Activated CD4-positive, CD25-positive, alpha-beta regulatory T cell treated with anti-CD3 and anti-CD28 coated beads, Interleukin-2, amount 50 U/mL, for 16 hours (primary cell): ENCODE data around the gene SPIN2A.
"Not testable (repeated sequence)": the region's sequence is repeated elsewhere in the genome, so short reads cannot be mapped to it uniquely, and the experiment has no call there.

ENCODE experiments used
- DNase-seq: peaks from one replicate; pipeline ENCODE4 v3.0.0-alpha.2; 2020; ENCODE audit warnings: low read depth, low spot score

SPIN2A gene

DNA sequence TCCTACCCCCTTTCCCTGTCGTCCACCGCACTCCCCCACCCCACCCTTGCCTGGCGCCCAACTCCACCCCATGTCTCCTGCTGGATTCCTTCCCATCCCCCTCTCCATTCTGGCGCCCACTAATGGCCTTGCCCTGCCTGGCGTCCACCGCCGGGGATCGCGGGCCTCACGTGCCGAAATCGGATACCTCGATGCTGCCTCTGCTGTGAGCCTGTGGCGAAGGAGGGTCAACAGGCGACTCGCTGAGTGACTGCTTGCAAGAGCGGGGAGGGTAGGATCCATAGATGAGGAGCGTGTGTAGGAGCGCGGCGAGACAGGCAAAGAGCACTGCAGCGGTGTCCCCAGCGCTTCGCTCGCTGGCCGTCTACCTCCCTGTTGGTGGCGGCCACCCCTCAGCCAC is at the start of gene SPIN2A:
Gene SPIN2A (minus strand): TSS at position 325 of the 400 bp plus-strand sequence. CDS start 800 bp downstream, outside the sequence.
- not testable (repeated sequence) for DNase-seq

DNA sequence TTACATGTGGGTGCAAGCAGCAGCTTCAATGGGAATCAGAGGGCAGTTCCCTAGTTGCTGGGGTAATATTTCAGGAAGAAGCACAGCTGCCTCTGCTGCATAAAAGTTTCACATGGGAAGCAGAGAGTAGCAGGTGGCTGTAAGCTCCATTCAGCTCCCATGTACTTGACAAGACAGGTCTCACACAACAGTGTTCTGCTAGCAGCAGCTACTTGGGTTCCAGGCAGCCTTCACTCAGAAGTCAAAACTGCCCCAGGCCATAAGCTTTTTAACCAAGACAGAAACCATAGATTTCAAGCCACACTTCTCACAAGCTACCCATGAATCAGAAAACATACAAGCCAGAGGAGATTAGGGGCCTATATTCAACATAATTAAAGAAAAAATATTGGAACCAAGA is 41.4 kb upstream of the SPIN2A start:
- DNase-seq = no peak

DNA sequence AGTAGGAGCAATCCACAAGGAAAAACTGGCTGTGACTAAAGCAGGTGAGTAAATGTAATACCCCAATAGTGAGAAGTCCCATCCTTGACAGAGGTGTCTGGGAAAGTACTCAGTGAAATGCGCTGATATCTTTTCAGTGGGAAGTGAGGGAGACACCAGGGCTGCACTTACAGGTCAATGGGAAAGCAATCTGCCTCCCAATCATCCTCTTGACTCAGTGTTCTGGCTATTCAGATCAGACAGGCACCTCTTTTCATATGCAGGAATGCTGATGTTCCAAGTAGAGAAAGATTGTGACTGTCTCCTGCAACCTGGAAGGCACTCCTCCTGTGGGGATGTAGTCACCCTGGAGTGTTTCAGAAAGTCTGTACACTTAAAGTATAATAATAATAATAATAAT is 39.9 kb upstream of the SPIN2A start:
- DNase-seq = no peak

DNA sequence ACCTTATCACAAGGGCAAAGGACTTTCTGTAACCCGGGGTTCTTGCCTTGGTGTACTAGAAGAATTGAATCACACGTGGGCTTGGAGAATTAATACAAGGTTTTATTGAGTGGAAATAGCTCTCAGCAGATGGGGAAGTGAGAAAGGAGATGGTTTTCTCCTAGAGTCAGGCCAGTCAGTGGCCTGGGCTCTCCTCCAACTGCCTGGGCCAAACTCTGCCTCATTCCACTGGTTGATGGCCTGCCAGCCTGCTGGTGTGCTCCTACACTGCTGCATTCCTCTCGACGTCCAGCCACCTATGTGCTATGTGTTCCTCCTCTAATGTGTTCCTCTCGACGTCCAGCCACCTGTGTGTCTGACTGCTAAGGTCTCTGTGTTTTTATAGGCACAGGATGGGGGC is 35.3 kb upstream of the SPIN2A start:
- DNase-seq = no peak

DNA sequence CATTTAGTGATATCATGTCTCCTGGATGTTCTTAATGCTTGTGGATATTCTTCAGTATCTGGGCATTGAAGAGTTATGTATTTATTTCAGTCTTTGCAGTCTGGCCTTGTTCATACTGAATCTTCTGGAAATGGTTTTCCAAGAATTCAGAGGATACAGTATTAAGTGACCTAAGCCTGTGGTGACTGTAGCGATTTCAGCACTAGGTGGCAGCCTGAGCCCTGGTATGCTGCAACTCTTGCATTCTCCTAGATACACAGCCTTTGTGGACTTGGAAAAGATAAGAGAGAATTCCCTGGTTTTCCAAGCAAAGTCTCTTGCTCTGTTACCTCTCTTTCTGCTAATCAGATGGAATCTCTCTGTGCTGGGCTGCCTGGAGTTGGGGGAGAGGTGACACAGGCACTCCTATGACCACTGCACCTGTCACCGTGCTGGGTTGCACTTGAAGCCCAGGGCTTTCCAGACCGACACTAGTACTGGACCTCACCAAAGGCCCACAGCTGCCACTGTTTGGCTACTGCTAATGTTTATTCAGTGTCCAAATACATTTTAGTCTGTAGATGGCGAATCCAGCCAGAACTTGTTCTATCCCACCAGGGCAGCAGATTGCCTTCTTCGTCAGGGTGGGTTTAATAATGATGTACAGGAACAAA is 19.3 kb upstream of the SPIN2A start:
- no peak for DNase-seq

DNA sequence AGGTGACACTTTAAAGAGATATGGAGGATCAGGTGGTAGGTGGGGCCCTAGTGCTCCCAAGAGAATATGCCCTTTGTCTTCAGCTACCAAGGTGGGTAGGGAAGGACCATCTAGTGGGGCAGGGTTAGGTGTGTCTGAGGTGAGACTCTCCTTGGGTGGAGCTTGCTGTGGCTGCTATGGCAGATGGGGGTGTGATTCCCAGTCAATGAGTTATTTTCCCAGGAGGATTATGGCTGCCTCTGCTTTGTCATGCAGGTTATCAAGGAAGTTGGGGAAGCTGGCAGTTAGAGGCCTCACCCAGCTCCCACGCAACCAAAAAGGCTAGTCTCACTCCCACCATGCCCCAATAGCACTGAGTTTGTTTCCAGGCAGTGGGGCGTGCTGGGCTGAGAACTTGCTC is 18.0 kb upstream of the SPIN2A start:
- DNase-seq = no peak

DNA sequence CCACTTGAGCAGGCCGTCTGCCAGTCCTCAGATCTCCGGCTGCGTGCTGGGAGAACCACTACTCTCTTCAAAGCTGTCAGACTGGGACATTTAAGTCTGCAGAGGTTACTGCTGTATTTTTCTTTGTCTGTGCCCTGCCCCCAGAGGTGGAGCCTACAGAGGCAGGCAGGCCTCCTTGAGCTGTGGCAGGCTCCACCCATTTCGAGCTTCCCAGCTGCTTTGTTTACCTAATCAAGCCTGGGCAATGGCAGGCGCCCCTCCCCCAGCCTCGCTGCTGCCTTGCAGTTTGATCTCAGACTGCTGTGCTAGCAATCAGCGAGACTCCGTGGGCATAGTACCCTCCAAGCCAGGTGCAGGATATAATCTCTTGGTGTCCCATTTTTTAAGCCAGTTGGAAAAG is 15.0 kb upstream of the SPIN2A start:
- DNase-seq = not testable (repeated sequence)

DNA sequence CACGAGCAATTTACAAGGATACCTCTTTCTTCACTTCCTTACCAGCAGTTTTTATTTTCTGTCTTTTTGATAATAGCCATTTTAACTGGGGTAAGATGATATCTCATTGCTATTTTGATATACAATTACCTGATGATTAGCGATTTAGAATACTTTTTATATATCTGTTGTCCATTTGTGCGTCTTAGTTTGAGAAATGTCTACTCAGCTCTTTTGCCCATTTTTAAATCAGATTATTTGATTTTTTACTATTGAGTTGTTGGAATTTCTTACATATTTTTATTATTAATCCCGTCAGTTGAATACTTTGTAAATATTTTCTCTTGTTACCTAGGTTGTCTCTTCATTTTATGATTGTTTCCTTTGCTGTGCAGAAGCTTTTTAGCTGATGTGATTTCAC is 1.5 kb upstream of the SPIN2A start:
- no peak for DNase-seq

DNA sequence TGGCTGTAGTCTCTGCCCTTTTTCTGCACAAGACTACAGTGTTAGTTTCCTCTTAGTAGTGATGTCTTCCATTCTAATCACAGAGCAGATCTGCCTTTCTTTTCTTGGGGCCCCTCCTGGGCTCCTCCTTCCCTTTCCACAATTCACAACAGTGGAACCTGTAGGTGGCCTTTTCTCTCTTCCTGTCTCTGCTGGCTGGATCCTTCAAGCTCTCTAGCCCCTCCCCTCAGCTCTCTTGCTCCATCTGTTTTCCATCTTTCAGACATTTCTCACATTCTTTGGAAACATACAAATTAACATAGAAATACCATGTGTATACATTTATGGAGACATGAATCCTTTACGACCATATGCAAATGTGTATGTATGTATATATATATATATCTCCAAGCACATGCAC is 304 bp upstream of the SPIN2A start:
- DNase-seq = no peak

DNA sequence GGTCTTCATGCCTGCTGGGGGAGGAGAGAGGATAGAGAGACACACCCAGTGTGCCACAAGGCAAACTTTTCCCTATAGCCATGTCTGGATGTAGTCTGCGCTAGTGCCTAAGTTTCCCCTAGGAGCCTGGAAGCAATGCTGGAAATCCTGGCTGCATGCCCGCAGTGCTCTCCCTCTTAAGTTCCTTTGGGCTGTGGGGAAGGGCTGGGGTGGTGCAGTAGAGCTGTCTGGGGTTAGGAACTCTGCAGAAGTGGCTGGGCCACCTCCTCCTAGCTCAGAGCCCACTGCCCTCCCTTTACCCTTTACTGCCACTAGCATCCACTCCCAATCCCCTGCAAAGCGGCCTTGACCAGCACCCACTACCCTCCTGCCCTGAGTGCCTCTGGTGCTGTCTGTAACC is 608 bp downstream of the SPIN2A start:
- not testable (repeated sequence) for DNase-seq

DNA sequence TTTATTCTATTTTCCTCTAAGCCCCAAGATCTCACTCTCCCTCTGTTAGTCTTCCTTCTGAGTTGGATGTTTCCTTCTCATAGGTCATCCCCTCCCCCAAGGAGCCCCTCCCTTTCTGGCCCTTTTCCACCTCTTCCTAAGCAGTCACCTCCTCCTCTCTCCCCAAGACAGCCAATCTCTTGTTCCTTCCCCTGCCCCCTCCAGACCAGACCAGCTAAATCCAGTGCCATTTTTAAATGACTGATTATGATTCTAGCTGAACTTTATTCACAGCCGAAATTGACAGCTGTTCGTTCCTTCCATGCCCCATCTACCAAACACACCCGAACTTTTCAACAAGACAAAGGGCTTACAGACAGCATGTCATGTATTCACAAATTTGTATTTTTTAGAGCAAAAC is 1.9 kb downstream of the SPIN2A start:
- DNase-seq = no peak

DNA sequence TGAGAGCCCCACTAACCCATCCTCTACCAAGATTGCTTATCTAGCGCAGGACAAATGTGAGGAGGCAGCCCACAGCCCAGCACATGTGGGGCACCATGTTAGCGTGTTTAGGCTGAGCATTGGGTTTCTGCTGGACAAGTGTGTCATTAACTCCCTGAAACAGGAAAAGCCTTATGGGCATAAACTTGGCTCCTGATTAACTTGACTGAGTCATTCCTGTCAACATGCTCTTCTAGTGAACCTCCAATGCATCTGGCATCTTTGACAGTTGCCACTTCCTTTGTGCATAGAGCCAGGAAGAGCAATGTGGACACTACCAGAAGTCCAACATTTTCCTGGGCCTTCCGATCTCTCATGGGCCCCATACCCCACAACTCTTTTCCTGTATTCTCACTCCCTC is 2.5 kb downstream of the SPIN2A start:
- DNase-seq = no peak

DNA sequence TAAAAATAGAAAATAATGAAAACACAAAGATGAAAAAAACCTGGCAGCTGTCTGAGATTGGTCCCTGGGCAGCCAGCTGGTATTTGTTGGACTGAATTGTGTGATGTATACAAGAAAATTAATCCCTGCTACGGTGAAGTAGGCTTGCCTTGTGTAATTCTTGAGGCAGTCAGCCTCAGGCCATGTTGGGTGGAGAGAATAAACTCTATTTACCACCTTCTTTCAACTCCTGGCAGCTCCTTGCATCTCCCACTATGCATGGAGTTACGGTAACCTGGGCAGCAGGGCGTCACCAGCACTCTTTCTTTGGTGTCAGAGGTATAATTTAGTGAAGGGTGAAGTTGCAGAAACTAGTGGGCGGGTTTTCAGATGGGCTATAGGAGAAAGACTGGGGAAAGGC is 3.5 kb downstream of the SPIN2A start:
- DNase-seq = no peak

DNA sequence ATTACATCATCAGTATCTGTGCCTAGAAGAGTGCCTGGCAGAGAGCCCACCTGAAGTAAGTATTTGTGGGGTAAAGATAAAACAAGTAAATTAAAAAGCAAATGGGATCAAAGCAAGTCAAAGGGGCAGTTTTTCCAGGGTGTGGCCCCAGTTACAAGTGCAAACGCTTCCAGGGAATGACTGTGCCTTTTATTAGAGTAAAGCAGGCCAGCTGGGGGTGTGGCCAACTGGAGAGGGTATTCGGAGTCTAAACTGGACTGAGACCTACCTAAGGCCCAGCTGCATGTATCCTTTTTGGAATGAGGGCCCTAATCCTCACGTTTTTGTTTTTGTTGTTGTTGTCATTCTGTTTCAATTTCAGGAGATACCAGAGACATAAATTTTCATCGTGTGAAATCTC is 3.9 kb downstream of the SPIN2A start:
- DNase-seq = not testable (repeated sequence)

DNA sequence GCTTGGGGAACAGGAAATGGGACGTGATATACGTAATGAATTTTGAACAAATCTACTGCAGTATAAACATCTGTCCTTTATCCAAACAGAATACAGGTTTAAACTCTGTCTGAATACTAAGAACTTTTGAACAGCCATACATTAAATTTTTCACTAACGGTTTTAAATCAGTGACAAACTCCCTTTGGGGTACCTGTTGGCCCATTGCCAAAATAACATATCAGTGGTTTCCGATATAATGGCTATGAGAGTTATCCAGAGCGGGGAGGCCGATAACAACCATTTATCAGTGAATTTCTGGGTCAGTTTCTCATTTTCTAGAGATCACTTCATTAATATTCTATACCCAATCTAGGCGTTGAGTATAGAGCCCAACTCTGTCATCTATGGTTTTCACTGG is 5.2 kb downstream of the SPIN2A start:
- no peak for DNase-seq

DNA sequence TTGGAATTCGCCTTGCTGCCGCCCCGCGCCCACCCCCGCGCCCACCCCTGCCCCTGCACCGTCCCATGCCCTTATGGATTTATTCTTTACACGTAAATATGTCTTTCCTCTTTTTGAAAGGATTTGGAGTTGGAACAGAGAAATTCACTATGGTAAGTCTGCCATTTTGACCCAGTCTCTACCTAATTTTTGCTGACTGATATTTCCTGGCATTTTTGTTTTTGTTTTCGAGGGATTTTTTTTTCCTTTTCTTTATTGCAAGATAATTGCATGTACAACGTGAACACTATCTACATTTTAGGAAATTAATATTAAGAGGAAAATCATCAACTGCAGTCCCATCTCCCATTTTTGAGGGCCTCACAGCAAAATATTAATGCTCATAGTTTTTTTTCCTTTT is 15.4 kb downstream of the SPIN2A start:
- DNase-seq = no peak

DNA sequence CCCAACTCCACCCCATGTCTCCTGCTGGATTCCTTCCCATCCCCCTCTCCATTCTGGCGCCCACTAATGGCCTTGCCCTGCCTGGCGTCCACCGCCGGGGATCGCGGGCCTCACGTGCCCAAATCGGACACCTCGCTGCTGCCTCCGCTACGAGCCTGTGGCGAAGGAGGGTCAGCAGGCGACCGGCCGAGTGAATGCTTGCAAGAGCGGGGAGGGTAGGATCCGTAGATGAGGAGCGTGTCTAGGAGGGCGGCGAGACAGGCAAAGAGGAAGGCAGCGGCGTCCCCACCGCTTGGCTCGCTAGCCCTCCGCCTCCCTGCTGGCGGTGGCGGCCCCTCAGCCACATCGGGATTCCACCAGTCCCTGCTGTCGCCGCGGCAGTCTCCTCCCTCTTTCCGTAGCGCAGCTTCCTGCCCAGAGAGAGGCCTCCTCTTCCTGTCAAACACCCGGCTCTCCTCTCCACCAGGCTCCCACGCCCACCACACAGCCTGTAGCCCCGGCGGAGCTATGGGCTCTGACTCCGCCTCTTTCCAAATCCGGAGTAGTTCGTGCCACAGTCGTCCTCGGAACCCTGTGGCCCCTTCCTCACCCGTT is 15.9 kb downstream of the SPIN2A start, which contains the start of gene SPIN2B:
Gene SPIN2B (minus strand): TSS at position 387 of the 594 bp plus-strand sequence.
- DNase-seq = peak; percentile 46

DNA sequence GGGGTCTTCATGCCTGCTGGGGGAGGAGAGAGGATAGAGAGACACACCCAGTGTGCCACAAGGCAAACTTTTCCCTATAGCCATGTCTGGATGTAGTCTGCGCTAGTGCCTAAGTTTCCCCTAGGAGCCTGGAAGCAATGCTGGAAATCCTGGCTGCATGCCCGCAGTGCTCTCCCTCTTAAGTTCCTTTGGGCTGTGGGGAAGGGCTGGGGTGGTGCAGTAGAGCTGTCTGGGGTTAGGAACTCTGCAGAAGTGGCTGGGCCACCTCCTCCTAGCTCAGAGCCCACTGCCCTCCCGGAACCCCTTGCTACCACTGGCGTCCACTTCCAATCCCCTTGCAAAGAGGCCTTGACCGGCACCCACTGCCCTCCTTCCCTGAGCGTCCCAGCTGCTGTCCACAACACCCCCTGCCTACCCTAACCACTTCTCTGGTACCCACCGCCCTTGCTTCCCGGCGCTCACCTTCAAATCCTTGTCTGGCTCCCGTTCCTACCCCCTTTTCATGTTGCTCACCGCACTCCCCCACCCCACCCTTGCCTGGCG is 16.5 kb downstream of the SPIN2A start:
- DNase-seq = not testable (repeated sequence)

DNA sequence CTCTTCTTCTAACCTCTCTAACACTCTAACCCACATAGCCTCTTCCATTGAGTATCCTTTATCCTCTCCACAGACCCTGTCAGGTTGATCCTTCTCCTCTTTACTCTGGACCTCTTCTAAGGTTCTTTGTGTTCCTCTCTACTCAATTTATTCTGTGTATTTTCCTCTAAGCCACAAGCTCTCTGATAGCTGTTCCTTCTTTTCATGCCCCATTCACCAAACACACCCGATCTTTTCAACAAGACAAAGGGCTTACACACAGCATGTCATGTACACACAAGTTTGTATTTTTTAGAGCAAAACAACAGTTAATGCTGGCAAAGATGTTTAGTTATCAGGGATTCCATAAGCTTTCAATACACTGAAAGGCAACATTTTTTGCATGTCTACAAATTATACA is 17.8 kb downstream of the SPIN2A start:
- no peak for DNase-seq

DNA sequence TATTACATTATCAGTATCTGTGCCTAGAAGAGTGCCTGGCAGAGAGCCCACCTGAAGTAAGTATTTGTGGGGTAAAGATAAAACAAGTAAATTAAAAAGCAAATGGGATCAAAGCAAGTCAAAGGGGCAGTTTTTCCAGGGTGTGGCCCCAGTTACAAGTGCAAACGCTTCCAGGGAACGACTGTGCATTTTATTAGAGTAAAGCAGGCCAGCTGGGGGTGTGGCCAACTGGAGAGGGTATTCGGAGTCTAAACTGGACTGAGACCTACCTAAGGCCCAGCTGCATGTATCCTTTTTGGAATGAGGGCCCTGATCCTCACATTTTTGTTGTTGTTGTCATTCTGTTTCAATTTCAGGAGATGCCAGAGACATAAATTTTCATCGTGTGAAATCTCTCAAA is 19.6 kb downstream of the SPIN2A start:
- DNase-seq = not testable (repeated sequence)

DNA sequence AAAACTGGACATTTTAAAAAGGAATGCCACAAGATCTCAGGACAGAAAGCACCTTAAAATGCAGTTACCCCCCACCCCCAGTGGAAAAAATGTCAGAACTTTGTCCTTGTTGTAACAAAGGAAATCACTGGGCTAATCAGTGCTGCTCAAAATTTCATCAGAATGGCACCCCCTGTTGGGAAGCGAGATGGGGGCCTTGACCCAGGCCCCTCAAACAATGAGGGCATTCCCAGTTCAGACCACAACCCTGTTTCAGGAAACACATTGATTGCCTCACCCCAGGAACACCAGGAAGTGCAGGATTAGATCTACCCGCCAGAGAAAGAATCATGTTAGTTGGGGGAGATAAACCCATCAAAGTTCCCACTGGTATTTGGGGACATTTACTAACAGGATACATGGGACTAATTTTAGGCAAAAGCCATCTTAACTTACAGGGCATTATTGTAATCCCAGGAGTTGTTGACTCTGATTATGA is 32.2 kb downstream of the SPIN2A start:
- DNase-seq = no peak

DNA sequence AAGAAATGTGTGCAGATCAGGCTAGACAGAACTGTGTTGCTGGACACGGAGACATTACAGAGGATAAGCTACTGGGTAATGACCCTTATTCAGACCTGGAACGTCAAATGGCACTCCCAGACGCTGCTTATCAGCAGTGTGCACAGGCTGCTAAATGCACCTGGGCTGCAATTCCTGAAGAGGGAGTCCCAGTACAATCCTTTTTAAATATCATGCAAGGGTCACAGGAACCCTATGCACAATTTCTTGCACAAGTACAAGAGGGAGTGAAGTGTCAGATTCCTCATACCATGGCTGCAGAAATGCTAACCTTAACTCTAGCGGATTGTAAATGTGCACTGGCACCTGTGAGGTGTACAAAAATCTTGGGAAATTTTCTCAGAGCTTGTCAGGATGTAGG is 32.8 kb downstream of the SPIN2A start:
- no peak for DNase-seq

DNA sequence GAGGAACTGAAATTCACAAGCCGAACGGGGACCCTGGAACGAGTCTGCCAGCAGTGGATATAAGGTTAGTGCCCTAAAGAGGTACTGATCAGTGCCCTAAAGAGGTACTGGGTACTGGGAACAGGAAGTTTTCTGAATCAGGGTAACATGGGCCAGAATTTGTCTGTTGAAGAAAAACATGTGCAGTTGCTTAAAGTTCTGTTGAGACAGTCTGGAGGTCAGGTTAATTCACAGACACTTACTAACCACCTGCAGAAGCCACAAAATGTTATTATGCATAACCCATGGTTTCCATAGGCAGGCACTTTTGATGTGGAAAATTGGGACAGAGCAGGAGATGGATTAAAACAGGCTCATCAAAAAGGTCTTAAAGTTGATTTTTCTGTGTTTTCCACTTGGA is 33.7 kb downstream of the SPIN2A start:
- DNase-seq = no peak
